ENCODE measurements around the gene NSMCE1. TPM values are rescaled to one million over a fixed set of nuclear protein-coding genes. Genes with fewer than 3 reads are reported as not detected.
"Not testable (repeated sequence)": the region's sequence is repeated elsewhere in the genome, so short reads cannot be mapped to it uniquely, and the experiment has no call there.

The NSMCE1 gene
- total RNA-seq, 1 donor from 2014 or later = 39.5 TPM

DNA sequence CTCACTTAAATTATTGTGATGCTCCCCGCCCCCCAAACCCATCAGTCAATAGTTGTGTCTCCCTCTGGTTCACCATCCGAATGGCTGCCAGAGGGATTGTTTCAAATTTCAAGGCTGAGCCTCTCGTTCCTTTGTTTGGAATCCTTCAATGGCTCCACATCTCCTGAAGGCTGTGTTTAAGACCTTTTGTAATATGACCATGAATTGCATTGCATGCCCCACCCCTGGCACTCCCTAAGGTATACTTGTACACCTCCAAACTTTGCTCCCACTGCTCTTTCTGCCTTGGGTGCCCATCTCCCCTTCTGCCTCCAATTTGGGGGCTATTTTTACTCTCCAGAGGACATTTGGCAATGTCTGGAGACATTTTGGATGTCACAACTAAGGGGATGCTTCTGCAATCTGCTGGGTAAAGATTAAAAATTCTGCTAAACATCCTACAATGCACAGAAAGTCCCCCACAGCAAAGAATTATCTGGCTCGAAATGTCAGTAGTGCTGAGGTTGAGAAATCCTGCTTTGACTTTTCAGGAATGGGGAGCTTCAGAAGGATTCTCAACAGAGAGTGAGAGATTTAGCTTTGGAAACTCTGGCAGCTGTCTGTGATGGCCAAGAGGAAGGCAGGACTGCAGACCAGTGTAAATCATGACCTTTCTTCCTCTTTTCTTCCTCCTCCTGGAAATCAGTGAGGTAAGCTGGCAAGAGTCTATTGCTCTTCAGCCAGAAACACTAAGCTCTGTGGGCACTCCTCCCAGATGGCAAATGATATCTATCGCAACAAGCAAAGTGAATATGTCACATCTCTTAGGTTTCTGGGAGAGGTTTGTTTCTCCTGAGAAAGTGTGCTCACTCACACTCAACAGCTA lies 36.5 kb upstream of the NSMCE1 start:
- intact Hi-C loops (cut with DNase I) = no loop called here
- ATAC-seq (no peak), DNase-seq (ENCODE audit: low spot score) (peak; percentile 5)

DNA sequence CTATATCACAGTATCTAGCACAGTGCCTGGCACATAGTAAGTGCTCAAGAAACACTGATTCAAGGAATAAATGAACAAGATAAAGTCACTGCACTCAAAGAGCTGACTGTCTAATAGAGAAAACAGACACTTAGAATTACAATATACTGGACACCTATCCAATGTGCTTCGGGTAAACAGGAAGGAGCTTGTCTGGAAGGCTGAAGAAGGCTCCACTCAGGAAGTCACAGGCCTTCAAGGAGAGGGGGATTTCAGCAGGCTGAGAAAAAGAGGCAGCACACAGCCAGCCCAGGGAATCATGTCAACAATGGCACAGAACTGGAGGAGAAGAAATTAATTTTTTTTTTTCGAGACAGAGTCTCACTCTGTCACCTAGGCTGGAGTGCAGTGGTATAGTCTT lies 35.5 kb upstream of the NSMCE1 start:
- intact Hi-C loops (cut with DNase I) = no loop called here
- ATAC-seq (no peak), DNase-seq (ENCODE audit: low spot score) (no peak)

DNA sequence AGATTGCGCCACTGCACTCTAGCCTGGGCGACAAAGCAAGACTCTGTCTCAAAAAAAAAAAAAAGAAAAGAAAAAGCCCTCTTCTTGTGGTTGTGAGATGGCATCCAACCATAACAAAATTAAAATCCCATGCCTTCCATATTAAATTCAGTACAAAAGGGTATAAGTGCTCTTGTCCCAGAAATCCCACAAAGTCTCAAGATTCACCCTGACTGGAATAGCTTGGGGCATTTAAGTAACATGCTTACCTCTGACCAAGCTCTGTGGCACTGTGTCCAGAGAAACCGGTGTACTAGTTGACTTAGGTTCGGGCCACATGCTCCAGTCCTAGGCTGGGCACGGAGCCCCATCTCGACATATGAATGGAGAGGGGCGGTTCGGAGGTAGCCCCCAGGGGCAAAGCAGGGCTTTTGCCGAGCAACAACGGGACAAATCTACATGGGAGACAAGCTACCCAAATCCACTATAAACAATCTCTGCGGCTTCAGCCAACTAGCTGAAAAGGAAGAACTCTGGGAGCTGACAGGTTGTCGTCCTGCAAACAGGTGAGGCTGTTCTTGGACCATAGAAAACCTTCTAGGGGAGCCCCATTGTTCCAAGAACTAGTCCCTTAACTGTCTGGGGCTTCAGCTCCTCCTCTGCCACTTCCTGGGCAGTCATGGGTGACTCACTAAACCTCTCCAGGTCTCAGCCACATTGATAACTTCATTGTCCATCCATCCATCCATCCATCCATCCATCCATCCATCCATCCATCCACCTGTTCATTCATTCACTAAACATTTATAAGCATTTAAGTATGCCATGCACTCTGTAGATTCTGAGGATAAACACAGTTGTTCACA lies 34.9 kb upstream of the NSMCE1 start:
- peak; percentile 37 for DNase-seq (ENCODE audit: low spot score)
- no peak for ATAC-seq
- intact Hi-C loops (cut with DNase I) = no loop called here

GRCh38 chr16:27302126-27302525 lies 33.6 kb upstream of the NSMCE1 start:
- peak; percentile 9 for DNase-seq (ENCODE audit: low spot score)
- no peak for ATAC-seq
- intact Hi-C loops (cut with DNase I) = no loop called here

GRCh38 chr16:27301236-27301861 lies 32.8 kb upstream of the NSMCE1 start:
- ATAC-seq = no peak
- intact Hi-C loops (cut with DNase I) = no loop called here
- peak; percentile 2 for DNase-seq (ENCODE audit: low spot score)

DNA sequence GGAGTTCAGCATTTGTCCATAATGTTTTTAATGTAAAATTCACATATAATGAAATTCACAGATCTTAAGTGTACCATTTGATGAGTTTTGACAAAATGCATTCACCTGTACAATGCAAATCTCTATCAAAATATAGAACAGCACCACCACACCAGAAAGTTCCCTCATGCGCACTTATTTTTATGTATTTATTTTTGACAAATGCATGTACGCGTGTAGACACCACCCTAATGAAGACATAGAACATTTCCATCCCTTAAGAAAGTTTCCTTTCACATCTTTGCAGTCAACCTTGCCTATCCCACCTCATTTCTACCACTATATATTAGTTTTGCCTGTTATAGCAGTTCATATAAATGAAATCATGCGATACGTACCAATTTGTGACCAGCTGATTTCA lies 29.6 kb upstream of the NSMCE1 start:
- ATAC-seq (no peak), DNase-seq (ENCODE audit: low spot score) (no peak)
- intact Hi-C loops (cut with DNase I) = no loop called here

DNA sequence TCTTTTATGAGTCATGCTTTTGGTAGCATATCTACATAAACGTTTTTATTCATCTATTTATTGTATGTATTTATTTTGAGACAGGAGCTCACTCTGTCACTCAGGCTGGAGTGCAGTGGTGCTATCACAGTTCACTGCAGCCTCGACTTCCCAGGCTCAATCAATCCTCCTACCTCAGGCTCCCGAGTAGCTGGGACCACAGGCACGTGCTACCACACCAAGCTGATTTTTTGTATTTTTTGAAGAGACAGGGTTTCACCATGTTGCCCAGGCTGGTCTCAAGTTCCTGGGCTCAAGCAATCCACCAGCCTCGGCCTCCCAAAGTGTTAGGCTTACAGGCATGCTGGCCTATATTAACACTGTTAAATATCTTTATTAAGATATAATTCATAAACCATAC lies 24.8 kb upstream of the NSMCE1 start:
- intact Hi-C loops (cut with DNase I) = no loop called here
- no peak for ATAC-seq
- peak; percentile 22 for DNase-seq (ENCODE audit: low spot score)

- ATAC-seq = no peak
- no peak for DNase-seq (ENCODE audit: low spot score)
- intact Hi-C loops (cut with DNase I) = no loop called here
Measured at GRCh38 chr16:27291722-27292240, 23.2 kb upstream of the NSMCE1 start.

- intact Hi-C loops (cut with DNase I) = no loop called here
- ATAC-seq (peak; percentile 77), DNase-seq (ENCODE audit: low spot score) (peak; percentile 55)
Measured at GRCh38 chr16:27291106-27291505, 22.5 kb upstream of the NSMCE1 start.

GRCh38 chr16:27290562-27290961 lies 22.0 kb upstream of the NSMCE1 start:
- no peak for ATAC-seq
- DNase-seq (ENCODE audit: low spot score) = no peak
- intact Hi-C loops (cut with DNase I) = no loop called here

DNA sequence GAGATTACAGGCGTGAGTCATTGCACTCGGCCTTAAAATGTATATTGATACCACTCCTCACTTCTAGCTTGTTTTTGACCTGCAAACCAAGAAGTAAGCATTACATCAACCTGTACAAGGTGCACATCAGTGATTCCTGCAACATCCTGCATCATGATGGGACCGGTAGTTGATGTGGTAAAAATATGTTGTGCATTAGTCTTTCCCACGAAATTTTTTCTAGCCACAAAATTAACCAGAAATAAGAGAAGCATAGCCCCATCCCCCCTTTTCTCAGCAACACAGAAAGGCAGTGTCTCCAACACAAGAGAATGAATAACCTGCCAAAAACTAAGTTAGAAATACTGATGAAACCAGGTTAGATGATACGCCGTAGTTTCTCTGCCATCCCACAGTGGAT lies 21.1 kb upstream of the NSMCE1 start:
- ATAC-seq = no peak
- no peak for DNase-seq (ENCODE audit: low spot score)
- intact Hi-C loops (cut with DNase I) = no loop called here

DNA sequence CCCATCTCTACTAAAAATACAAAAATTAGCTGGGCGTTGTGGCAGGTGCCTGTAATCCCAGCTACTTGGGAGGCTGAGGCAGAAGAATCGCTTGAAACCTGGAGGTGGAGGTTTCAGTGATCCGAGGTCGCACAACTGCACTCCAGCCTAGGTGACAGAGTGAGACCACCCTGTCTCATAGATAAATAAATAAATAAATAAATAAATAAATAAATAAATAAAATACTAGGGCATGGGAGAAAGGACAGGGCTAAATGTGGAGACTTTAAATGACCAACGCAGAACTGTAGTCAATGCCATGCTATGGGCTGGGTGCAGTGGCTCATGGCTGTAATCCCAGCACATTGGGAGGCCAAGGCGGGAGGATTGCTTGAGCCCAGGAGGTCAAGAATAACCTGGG lies 19.7 kb upstream of the NSMCE1 start:
- intact Hi-C loops (cut with DNase I); DNase-seq (ENCODE audit: low spot score); ATAC-seq: not testable (repeated sequence)

- no peak for DNase-seq (ENCODE audit: low spot score)
- no peak for ATAC-seq
- intact Hi-C loops (cut with DNase I) = no loop called here
Measured at GRCh38 chr16:27287887-27288286, 19.3 kb upstream of the NSMCE1 start.

- ATAC-seq = no peak
- no peak for DNase-seq (ENCODE audit: low spot score)
- intact Hi-C loops (cut with DNase I) = no loop called here
Measured at GRCh38 chr16:27287051-27287811, 18.7 kb upstream of the NSMCE1 start.

DNA sequence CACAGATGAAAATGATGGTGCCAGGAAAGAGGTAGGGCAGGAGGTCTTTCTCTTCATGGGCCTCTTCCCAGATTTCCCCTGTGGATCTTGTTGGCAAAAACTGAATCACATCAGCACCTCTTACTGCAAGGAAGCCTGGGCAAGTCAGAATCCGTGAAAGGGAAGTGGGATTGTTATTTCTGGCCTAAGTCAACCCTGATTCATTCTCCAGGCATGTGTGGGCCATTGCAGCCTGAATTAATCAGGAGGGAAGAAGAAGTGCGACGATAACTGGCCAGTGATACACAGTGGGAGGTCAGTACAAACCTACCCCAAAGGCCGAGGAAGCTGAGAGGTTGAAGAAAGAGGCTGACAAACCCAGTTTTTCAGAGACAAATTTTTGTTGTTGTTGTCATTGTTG lies 17.9 kb upstream of the NSMCE1 start:
- no peak for DNase-seq (ENCODE audit: low spot score)
- ATAC-seq = peak; percentile 60
- intact Hi-C loops (cut with DNase I) = no loop called here

- ATAC-seq (peak; percentile 79), DNase-seq (ENCODE audit: low spot score) (peak; percentile 59)
- intact Hi-C loops (cut with DNase I) = no loop called here
Measured at GRCh38 chr16:27285676-27286196, 17.2 kb upstream of the NSMCE1 start.

DNA sequence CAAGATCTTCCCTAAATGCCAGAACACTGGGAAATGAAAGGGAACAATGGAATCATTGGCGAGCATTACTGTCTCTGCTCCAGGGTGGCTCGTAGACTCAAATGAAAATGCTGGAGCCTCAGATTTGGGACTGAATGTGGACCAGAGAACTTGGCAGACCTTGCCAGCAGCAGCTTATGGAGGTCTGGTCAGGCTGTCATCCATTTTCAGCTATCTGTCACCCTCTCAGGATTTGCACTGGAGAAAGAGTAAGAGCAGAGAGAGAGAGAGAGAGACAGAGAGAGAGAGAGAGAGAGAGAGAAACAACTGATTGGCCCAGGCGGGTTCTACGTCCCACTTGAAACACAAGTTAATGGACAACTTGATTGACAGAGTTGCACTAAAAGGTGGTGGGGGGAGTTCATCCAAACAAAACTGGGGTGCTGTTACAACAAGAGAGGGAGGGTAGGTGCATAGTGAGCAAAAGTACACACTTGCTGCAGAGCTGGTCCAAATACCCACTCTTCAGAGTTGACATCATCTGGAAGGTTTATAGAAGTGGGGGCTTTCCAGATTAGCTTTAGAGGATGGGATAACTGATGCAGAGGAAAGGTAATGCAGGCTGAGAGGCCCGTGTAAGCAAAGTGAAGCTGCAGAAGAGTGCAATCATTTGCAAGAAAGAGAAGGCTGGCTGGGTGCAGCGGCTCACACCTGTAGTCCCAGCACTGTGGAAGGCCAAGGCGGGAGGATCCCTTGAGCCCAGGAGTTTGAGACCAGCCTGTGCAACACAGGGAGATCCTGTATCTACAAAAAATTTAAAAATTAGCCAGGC lies 16.5 kb upstream of the NSMCE1 start:
- DNase-seq (ENCODE audit: low spot score) = no peak
- intact Hi-C loops (cut with DNase I) = no loop called here
- no peak for ATAC-seq

DNA sequence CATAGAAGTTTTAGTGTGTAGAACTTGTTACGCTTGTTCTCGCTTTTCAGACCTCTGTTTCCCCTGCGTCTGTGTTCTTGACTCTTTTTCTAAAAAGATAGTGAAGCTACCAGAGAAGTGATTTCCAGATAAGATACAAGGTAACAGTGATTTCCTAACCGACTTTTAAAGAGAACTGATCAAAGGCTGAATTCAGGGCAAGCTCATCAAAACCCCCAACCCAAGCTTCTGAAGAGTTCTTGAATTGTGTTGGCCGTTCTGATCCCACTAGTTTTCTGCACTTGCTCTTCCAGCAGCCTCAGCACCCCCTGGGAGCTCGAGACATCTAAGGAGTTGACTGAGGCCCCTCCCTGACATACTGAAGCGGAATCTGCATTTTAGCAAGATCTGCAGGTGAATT lies 12.7 kb upstream of the NSMCE1 start:
- no peak for ATAC-seq
- intact Hi-C loops (cut with DNase I) = no loop called here

More for the DNA sequence above, 12.7 kb upstream of the NSMCE1 start:
- DNase-seq (ENCODE audit: low spot score) = no peak

Data from sciatic nerve (tissue), 2 donors.